ENCODE results near the gene CPLX3.
A peak's percentile ranks its signal among the peaks of the same experiment; 100 is the strongest.

The CPLX3 gene

DNA sequence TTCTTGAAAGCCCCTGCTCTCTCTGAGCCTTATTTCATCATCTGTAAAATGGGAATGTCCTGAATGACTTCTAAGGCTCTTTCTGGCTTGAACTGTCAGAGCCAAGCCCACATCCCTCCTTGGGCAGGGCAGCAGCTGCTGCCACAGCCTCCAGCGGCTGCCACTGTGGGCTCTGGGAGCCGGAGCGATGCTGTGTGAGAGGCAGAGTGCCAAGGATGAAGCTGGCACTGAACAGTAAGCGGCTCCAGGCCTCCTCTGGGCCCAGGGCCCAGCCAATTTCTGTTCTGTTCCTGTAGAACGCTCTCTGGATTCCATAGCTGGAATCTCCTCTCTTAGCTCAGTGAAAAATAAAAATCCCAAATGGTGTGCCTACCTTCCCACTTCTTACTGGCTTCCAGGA lies 4.4 kb downstream of the CPLX3 start:
- no peak for DNase-seq

DNA sequence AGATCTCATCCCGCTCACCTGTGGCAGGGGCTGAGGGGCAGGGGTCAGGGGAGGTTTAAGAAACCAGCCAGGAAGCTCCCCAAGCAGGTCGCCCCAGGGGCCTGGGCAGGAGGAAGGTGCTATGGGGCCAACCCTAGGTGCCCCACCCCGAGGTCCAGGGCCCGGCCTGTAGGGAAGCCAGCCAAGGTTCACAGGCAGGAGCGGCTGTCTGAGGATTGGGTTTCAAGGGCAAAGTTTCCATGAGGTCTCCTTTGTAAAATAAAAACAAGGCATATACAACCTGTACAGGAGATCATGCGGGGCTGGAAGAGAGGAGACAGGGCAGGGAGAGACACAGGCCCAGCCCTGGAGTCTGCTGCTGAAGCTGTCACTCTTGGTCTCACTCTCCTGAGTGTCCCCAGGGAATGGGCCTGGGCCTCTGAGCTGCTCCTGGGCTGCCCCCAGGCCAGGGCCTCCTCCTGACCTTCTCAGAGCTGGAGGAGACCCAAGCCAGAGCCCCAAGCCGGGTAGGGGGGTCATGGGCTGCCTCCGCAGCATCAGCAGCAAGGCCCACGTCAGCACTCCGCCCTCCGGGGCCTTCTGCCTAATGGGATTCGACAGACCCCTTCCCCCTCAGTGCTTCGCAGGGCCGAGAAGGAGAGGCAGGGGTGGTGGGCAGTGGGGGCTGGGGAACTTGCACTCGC lies 5.5 kb downstream of the CPLX3 start:
- no peak for DNase-seq

DNA sequence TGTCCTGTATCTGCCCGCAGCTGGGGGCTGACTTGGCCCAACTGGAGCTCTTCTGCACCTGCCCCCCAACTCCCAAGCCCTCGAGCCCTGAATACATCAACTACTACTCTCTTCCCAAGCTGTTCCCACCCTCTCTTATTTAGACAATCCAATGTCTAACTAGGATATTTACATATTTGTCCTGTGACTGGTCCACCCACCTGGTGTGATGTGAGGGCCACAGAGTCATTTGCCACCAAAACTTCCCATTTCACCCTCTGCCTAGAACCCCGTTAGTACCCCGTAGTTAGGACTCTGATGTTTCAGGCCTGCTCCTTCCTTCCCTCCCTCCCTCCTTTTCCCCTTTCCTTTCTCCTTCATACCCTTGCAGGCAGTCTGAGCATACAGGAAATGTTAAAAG lies 6.4 kb downstream of the CPLX3 start:
- DNase-seq: no peak

- DNase-seq: no peak
These were observed 7.1 kb downstream of the CPLX3 start for GRCh38 chr15:74833376-74834107.

DNA sequence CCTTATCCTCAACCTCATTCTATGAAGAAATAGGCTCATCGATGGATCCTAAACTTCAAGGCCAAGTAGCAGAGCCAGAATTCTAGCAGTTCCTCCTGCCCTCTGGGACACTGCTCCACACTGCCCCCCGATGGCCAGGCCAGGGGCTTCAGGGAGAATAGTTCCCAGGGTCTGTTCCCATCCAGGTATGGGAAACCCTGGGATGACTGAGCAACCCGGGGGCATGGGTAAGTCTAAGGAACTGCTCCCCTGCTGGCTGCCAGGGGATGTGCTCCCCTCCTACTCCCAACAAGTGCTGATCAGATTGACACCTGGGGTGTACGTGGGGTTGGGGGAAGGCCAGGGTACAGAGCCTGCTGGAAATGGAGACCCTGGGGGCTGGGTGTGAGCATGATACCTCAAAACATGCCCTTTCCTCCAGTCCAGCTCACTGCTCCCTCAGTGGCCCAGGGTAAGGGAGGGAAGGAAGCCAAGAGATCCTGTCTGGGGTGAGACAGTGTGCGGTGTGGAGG lies 8.9 kb downstream of the CPLX3 start:
- DNase-seq: peak; percentile 70

GRCh38 chr15:74836846-74837245 lies 10.4 kb downstream of the CPLX3 start:
- no peak for DNase-seq

DNA sequence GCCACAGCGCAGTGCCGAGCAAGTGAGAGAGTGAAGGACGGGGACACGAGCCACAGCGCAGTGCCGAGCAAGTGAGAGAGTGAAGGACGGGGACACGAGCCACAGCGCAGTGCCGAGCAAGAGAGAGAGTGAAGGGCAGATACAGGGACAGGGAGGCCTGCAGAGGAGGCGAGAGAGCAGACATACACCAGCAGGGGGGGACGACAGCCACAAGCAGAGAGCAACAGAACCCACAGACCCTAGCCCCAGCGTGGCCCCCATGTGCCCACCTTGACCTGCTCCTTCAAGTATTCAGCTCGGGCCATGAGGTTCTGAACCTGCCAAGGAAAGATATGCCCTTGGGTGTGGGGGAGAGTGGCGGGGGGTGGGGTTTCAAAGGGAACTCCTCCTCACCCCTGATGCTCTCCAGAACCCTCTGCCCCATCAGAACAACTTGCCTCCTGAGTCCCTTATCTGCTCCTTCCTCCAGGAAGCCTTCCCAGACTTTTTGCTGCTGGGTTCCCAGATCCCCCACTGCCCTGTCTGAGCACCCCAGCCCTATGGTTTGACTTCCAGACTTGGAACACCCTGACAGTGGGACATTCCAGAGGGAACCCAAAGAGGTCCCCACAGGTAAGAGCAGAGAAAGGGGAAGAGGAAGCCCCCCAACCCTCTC lies 11.2 kb downstream of the CPLX3 start:
- DNase-seq: no peak

DNA sequence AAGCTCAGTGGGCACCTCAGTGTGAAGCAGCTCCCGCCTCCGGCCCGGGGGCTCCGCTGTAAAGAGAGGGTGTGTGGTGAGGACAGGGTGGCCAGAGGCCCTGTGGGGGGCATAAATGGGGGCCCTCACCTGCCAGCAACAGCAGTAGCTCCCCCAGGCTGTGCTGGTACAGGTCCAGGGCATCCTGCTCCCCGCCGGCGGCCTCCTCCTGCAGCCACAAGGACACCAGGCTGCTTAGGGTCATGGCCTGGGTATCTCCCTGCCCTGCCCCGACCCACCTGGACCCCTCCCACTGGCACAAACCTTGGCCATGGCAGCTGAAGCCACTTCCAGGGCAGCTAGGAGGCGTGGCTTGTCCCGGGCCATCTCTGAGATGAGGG lies 11.7 kb downstream of the CPLX3 start:
- no peak for DNase-seq

DNA sequence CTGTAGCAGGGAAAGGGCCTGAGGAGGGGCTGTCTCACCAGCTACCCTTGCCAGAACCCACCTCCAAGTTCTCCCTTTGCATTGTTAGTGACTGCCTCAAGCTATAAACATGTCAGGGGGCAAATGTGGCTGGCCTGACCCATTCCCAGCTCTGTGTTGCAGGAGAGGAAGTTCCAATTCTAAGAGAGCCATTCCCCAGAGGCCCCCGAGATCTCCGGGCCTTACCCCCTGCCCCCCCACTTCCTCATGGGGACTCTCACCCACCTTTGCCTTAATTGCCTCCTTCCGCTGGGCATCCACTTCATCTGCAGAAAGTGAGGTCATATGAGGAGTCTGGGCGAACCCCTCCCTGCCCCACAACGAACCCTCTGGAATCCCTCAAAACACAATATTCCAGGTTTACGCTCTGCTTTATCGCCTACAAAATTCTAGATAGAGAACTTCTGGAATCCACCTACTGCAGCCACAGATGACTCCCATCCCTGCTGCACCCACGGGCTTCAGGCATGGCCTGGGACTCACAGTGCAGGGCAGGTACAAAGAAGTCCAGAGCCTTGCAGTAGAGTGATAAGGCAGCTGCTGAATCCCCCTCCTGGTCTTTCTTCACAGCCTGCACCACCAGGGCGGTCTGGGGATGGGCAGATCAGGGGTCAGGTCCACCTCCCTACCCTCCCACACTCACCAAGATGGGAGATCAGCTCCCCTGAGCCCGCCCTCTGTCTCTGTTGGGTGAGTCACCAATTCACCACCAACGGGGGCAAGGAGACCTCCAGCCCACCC lies 12.5 kb downstream of the CPLX3 start:
- DNase-seq: no peak

DNA sequence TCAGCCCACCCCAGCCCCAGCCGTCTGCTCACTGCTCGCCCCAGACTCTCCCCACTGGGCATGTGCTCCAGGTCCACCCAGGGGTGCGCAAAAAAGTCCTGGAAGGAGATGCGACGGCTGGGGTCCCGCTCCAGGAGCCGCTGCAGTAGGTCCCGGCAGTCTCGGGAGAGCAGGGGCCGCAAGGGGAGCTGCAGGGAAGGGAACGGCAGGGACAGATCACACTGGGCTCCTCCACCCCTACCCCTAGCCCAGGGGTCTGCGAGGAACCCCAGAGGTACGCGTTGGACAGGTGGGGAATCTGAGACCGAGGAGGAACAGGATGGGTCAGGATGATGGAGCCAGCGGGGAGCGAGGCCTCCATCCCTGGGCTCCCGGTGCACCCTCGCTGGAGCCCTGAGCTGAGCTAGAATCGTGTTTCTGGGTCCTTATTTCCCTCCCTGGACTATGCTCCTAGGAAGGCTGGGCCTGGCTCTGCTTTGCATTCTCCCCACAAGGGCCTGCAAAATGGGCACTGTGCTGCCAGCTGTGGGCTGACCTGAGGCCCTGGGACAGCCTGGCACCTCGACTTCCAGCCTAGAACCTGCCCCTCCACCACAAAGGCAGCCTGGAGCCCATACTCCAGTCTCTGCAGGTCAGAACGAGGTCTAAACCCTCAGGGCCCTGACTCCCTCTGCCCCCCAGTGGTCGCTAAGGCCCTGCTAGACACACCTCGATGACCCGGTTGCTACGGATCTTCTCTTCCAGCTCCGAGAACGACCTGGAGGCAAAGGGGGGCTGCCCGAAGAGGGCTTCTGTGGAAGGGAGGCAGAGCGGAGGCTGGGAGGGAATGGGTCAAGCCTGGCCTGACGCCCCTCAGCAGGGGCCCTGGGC lies 13.3 kb downstream of the CPLX3 start:
- DNase-seq: no peak

- DNase-seq: no peak
These were observed 14.7 kb downstream of the CPLX3 start for GRCh38 chr15:74840851-74841775.

DNA sequence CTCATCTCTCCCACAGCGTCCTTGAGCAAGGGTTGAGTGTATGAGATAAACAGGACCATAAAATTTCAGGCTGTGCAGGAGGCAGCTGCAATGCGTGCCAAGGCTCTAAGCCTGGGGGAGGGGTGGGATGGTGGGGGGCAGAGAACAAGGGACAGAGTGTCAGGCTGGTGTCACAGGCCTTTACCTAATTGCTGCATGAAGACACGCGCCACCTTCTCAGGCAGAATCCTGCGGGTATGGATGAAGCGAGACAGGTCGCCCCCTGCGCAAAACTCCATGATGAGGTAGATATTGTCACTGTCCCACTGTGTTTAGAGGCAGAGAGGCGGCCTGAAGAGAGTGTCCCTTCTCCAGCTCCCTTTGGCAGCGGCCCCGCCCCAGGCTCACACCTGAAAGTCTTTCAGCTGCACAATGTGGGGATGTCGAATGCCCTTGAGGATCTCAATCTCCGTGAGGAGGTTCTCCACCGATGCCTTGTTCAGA lies 15.5 kb downstream of the CPLX3 start:
- DNase-seq: no peak

DNA sequence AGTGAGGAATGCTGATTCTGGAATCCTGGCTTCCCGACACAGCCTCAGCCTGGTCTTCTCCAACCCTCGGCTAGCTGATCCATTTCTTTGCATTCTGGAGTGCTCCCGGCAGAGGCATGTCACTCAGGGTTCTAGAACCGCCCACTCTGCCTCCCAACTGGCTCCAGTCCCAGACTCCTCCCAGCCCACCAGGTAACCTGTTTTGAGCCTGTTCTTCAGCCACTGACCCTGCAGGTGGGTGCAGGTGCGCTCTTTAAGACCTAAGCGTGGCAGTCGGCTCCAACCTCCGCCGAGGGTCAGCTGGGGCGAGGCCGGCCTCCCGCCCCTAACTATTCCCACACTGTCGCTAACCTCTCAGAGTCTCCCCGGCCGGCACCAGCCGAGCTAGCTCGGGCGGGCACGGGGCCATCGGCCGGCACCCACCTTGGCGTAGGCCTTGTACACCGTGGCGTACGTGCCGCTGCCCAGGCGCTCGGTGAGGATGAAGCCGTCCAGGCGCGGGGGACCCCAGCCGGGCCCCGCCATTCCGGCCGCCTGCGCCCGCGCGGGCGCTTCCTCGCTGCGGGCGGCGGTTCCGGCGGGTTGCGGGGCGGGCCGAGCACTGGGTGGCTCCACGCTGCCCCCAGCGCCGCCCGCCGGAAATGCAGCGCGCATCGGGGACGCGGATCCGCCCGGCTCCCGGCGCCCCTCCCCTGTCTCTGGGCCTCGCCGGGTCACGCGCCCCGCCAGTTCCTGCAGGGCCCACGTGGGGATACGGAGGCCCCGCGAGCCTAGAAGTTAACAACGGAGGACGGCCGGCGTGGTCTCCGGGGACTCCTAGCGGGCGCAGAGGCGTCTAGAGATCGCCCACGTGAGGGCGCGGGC lies 16.4 kb downstream of the CPLX3 start, which contains the start of gene ULK3:
Gene ULK3 (minus strand): TSS at position 576 of the 864 bp plus-strand sequence. CDS start 51 bp downstream, at position 525.
- DNase-seq: peak; percentile 95

DNA sequence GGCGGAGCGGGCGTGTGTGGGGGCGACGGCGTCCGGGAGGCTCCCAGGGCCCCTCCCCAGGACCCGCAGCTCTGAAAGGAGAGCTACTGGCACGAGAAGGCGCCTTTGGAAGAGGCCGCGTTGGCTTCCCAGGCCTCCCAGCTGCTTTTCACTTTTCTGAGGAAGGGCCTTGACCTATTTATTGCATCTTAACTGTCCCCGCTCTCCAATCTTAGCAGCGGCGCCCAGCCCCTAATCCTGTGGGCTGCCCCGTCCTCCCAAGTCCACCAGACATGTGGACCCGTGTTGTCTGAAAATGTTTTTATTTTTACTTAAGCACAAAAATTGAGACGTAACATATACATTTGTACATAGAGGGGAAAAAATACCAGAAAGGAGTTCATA lies 17.0 kb downstream of the CPLX3 start:
- no peak for DNase-seq

GRCh38 chr15:74843891-74844299 lies 17.5 kb downstream of the CPLX3 start:
- DNase-seq: peak; percentile 9

DNA sequence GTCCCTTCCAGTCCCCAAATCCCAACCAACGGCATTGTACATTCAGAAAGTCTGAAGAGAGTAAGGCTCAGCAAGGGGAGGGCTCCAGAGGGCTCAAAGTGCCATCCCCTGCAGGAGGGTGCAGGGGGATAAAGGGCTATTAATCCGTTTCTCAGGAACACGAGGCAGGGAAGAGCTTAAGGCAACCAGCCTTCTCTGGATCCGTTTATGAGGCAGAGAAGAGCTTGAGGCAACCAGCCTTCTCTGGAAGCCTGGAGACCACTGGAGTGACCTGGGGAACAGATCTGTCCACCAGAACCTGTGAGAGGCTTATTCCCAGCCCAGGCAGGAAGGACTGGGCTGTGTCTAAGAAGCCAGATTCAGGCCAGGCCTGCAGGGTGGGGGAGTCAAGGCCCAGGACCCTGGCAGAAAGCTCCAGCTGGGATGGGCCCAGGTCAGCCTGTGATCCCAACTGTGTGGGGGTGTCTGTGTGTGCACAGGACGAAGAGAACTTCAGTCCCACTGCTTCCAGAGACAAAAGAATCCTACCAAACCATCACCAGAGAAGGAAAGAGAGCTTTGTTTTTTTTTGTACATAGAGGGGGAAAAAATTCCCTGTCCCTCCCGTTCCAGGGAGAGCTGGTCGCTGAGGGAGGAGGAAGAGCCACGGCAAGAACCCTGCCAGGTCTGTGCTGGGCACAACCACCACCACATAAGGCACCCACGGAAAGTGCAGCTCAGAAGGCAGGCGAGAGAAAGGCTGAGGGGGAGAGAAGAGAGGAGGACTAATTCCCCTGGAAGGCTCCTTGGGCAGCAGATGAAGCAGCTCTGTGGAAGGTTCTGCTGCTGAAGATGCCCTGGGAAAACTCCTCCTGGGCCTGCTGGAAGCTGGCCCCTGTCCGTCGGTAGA lies 18.1 kb downstream of the CPLX3 start:
- DNase-seq: no peak

- DNase-seq: peak; percentile 67
These were observed 18.8 kb downstream of the CPLX3 start for GRCh38 chr15:74845208-74845568.

- peak; percentile 19 for DNase-seq
These were observed 19.2 kb downstream of the CPLX3 start for GRCh38 chr15:74845581-74845980.

DNA sequence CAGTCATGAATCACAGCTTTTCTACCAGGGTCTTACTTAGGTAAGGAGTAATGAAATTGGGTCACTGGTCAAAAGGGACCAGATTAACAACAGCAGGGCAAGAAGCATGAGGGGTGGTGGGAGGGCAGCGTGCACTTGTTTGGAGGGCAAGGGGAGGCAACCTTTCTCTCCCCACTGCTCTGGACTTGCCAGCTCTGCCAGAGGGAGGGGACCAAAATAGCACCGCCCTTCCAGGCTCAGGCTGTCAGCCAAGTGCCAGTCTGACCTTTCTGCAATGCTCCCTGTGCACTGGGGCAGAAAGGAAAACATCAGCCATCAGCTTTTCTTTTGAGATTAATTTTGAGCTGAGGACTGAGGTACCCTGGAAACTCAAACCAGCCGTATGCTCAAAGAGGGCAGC lies 21.0 kb downstream of the CPLX3 start:
- DNase-seq: no peak

Measured in activated CD4-positive, alpha-beta T cell treated with anti-CD3 and anti-CD28 coated beads for 48 hours (primary cell).